Adipose tissue (tissue), 3 donors: ENCODE data around the gene SLC34A1. TPM values are rescaled to one million over a fixed set of nuclear protein-coding genes. Genes with fewer than 3 reads are reported as not detected.
"Not testable (repeated sequence)": the region's sequence is repeated elsewhere in the genome, so short reads cannot be mapped to it uniquely, and the experiment has no call there.

Experiments used
- H3K27ac ChIP-seq: one replicate; pipeline ENCODE4 v1.5.1; 2013; ENCODE audit warnings: low read depth, low read length
- WGBS, 3 donors: extraction: QIAGEN DNeasy Blood & Tissue Kit; methylation state at CpG; one replicate each; pipeline ENCODE4 v1.1.7; 2013; 5-methylcytosine and 5-hydroxymethylcytosine counted together
- polyA plus RNA-seq, 3 donors: library from polyadenylated mRNA; stranded (reverse); fragments of 200-250 nt; gene quantifications; one replicate each; pipeline ENCODE4 v1.2.3, GENCODE V29; 2013
- donor health status: healthy with polysubstance abuse.
- donor health status: Bipolar disorder and iron deficiency.
- donor health status: healthy.

Gene SLC34A1, protein sequence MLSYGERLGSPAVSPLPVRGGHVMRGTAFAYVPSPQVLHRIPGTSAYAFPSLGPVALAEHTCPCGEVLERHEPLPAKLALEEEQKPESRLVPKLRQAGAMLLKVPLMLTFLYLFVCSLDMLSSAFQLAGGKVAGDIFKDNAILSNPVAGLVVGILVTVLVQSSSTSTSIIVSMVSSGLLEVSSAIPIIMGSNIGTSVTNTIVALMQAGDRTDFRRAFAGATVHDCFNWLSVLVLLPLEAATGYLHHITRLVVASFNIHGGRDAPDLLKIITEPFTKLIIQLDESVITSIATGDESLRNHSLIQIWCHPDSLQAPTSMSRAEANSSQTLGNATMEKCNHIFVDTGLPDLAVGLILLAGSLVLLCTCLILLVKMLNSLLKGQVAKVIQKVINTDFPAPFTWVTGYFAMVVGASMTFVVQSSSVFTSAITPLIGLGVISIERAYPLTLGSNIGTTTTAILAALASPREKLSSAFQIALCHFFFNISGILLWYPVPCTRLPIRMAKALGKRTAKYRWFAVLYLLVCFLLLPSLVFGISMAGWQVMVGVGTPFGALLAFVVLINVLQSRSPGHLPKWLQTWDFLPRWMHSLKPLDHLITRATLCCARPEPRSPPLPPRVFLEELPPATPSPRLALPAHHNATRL
- not detected for polyA plus RNA-seq

DNA sequence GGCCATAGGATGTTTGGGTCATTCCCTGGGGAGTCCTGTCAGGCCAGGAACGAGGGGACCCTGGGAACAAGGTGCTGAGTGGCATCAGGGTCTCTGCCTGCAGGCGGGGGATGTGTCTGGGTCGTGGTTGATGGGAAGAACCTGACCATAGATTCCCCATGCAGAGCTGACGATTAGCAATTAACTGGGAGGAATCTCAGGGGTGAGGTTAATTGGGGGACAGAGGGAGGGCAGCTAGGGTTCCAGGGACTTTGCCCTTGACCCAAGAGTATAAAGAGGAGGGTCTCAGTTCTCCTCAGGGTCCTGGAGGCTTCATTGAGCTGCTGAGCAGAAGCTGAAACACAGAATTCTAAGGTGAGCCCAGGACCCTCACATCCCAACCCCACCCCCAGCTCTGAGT lies at the start of gene SLC34A1:
Gene SLC34A1 (plus strand): TSS at position 301 of the 400 bp plus-strand sequence. CDS start 1,308 bp downstream, outside the sequence.
- H3K27ac ChIP-seq = no peak within 1 kb of the TSS
- WGBS, 3 donors = 65 to 78% (median 74%) methylated on average over 4 of the region's 4 CpGs

DNA sequence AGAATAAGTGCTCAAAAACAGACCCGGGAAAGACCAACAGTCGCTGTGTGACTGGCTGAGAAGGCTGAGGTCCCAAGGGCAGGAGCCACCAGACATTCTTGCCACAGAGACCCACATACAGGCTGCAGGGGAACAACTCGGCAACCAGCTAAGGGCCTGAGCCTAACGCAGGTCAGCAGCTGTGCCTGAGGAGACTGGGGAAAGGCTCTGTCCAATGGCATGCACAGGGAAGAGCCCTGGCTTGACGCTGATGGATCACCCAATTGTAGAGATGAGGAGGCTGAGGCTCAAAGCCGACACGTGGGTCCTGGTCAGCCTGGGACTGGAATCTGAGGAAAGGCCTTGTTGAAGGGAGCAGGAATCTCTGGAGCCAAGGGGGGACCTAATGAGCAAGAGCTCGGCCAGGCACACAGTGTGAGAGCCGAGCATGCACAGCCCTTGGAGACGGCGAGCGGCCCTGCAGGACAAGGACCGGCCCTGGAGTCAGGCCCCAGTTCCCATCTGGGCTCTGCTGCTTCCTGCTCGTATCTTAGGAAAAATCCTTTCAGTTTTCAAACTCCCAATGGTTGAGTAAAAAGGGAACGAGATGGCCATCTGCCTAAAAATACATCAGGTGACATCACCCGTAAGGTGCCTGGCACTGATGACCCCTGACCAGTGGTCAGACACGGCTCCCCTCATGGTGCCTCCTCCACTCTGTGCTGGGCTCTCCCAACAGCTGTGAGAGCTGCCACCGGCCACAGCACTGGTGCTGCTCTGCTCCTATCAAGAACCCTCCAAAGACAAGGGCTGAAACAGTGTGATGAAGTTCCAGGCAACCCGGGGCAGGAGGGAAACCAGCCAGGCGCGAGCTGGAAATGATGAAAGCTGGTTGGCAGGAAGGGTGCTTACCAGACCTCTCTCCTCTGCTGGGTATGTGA lies 49.2 kb upstream of the SLC34A1 start:
- H3K27ac ChIP-seq = no peak overlapping the region
- 87 to 89% (median 88%) methylated on average over 21 of the region's 21 CpGs for WGBS, 3 donors

DNA sequence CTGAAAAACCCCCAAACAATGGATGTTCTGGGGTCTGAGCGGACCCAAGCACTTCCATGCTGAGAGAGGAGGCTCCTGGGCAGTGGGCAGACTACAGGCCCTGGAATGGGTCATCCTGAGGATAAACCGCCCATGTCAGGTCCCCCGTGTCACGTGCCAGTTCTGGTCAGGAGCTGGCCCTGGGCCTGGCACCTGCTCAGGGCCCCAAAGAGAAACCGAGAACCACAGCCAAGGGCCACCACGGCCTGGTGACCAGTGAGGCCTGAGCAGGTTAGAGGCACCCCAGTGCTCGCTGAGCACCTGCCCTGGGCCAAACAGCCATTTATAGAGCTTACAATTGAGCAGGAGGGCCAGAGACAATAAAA lies 48.6 kb upstream of the SLC34A1 start:
- H3K27ac ChIP-seq = no peak overlapping the region
- 89 to 94% (median 93%) methylated on average over 7 of the region's 7 CpGs for WGBS, 3 donors

DNA sequence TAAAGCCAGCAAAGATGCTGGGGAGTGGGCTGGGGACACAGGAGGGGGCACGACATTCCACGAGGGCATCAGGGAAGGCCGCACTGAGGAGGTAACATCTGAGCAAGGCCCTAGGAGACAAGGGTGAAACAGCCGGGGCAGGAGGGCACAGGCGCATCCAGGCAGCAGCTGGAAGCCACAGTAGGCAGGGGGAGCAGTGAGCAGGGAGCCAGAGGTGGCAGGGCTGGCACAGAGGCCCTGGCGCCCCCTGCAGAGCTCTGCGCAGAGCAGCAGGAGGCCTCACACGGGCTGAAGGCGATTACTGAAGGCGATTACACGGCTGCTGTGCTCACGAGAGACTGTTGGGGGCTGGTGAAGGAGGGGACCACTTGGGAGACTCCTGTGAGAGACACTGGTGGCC lies 48.1 kb upstream of the SLC34A1 start:
- WGBS, 3 donors = 62 to 69% (median 68%) methylated on average over 12 of the region's 12 CpGs
- no peak overlapping the region for H3K27ac ChIP-seq

DNA sequence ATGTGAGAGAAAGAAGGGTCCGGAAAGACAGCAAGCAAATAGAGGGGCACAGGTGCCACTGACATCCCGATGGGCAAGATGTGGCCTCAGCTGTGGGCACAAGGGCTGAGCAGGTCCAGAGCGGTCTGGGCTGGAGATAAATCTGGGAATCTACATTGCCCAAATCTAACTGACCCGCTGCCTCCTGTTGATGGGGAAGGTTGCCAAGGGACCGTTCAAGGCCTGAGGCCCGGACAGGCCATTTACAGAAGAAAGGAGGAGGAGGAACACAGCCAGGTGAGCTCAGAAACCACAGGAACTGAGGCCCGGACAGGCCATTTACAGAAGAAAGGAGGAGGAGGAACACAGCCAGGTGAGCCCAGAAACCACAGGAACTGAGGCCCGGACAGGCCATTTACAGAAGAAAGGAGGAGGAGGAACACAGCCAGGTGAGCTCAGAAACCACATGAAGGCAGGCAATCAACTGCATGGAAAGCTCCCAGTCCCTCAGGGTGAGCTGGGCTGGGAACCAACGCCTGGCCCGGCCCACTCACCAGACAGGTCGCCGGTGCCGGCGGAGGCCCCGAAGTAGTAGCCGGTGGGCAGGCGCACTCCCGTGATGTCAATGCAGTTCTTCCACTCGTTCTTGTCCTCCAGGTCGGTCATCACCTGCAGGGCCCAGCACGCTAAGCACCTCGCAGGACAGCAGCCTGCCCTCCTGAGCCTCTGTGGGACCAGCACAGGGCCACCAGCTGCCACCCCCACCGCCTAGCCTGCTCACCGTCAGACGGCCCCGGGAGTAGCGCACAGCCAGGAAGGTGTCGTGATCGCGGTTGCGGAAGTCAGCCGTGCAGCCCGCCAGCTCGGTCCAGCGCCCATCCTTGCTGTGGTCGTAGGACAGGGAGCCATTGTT lies 47.4 kb upstream of the SLC34A1 start:
- no peak overlapping the region for H3K27ac ChIP-seq
- 85 to 93% (median 92%) methylated on average over 34 to 36 of the region's 36 CpGs for WGBS, 3 donors

DNA sequence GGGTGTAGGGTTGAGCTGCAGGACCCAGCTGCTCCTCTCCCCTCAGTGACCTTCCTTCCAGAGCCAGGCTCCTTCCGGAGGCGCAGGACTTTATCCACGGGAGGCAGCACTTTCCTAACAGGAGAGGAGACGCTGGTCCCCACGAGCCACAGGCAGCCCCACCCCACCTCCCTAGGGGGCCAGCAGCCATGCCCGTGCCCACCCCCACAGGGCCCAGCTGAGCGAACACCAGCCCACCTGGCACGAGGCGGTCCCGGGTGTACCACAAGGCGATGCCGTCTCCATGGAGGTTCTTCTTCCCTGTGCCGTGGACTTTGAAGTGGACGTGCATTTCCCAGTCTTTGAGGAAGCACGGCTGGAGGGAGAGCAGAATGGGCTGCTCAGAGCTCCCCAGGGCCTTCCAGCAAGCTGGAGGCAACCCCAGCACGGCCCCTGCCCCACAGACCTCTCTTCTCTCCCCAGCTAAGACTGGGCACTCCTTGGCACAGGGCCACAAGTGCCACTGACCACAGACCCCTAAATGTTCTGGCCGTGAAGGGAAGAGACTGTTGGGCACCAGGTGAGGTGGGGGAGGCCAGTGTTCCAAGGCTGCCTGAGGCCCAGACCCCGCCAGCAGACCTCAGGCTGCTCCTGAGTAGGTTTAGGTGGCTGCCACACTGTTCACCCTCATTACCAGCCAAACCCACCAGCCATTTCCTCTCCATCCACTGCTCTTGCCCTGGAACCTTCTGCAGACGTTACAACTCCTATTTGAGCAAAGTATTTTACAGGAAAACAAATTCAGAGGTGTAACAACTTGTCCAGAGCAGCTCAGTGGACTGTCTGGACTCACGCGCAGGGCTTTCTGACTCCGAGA lies 45.8 kb upstream of the SLC34A1 start:
- H3K27ac ChIP-seq = no peak overlapping the region
- WGBS, 3 donors = 78 to 86% (median 80%) methylated on average over 22 of the region's 22 CpGs

DNA sequence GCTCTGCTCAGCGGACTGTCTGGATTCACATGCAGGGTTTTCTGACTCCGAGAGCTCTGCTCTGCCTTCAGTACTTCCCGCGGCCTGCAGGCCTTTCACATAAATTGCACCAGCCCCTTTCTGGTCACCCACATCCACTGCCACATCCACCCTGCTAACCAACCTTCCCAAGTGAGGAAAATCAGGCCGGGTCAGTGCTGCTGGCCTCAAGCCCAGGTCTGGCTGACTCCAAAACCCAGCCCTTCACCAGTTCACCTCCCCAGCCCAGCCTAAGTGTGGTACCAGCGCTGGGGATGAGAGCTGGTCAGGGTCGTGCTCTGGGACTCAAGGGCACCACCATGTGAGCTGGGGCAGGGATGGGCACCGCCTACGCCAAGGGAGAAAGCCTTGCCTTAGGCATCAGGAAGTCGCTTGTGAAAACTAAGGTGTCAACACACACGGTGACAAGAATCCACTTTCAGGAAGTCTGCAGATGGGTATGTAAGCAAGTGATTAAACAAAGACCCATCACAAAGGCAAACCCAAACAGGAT lies 45.1 kb upstream of the SLC34A1 start:
- 56 to 71% (median 65%) methylated on average over 11 of the region's 11 CpGs for WGBS, 3 donors
- H3K27ac ChIP-seq = no peak overlapping the region

DNA sequence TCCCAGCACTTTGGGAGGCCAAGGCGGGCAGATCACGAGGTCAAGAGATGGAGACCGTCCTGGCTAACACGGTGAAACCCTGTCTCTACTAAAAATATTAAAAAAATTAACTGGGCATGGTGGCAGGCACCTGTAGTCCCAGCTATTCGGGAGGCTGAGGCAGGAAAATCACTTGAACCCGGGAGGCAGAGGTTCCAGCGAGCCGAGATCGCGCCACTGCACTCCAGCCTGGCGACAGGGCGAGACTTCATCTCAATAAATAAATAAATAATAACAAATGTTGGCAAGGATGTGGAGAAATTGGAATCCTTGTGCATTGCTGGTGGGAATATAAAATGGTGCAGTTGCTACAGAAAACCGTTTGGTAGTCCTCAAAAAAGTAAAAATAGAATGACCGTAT lies 41.2 kb upstream of the SLC34A1 start:
- not testable (repeated sequence) for H3K27ac ChIP-seq
- WGBS, 3 donors = 93 to 96% (median 94%) methylated on average over 14 of the region's 14 CpGs

DNA sequence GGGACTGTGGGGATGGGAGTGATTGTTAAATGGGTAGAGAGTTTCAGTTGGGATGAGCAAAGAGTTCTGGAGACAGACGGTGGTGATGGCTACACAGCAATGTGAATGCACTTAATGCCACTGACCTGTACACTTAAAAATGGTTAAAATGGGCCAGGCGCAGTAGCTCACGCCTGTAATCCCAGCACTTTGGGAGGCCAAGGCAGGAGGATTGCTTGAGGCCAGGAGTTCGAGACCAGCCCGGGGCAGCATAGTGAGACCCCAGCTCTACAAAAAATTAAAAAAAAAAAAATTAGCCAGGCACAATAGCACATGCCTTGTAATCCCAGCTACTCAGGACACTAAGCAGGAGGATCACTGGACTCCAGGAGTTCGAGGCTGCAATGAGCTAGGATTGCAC lies 40.5 kb upstream of the SLC34A1 start:
- 93 to 96% (median 93%) methylated on average over 6 of the region's 6 CpGs for WGBS, 3 donors
- no peak overlapping the region for H3K27ac ChIP-seq

DNA sequence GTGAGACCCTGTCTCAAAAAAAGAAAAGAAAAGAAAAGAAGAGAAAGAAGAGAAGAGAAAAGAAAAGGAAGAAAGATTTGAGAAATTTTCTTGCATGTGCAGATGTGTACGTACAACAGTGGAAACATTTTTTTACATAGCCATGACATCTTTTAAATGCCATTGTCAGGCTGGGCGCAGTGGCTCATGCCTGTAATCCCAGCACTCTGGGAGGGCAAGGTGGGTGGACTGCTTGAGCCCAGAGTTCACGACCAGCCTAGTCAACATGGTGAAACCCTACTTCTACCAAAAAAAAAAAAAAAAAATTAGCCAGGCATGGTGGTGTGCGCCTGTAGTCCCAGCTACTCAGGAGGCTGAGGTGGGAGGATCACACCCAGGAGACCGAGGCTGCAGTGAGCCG lies 39.3 kb upstream of the SLC34A1 start:
- H3K27ac ChIP-seq = no peak overlapping the region
- 92 to 98% (median 97%) methylated on average over 5 to 6 of the region's 6 CpGs for WGBS, 3 donors

DNA sequence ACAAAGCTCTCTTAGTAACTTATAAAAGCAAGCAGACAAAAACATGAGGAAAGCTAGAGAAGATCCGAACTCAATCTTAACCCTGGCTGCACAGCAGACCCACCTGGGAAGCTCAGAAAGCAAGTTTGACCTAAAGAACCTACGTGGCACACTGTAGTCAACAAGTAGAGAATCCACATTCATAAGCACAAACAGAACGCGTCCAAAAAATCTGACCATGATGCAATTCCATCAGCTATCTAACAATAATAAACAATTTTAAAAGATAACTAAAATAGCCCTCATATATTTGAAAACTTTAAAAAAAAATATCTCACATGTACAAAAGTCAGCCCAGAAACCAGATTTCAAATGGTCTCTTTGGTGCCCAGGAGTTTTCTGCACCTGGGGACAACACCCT lies 37.4 kb upstream of the SLC34A1 start:
- 44 to 83% (median 77%) methylated on average over 4 of the region's 4 CpGs for WGBS, 3 donors
- no peak overlapping the region for H3K27ac ChIP-seq

DNA sequence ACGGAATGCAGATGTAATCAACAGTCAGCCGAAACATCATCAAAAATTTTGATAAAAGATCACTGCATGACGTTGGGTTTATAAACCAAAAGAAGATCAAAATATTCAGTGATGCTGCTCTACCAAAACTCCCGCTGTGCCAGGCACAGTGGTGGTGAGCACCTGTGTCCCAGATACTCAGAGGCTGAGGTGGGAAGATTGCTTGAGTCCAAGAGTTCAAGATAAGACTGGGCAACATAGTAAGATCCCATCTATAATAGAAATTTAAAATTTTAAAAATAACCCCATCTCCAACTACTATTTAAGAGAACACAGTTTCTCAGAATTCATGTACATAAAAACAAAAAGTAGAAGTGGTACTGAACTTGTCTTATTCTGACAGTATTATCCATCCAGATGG lies 36.5 kb upstream of the SLC34A1 start:
- WGBS, 3 donors = 72 to 86% (median 84%) methylated on average over 4 of the region's 4 CpGs

DNA sequence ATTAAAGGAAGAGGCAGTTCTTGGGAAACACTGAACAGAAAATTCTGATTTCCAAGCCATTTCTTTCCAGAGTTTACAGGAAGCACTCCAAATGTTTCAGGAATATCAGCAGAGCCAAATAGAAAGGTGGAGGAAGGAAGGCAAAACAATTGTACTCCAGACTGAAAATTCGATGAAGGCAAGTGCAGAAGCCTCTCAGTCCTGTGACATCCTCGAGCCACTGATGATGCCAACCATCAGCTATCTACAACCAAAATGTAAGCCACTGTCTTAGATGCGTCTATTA lies 34.9 kb upstream of the SLC34A1 start:
- WGBS, 3 donors = 40 to 69% (median 69%) methylated on average over 3 of the region's 3 CpGs
- no peak overlapping the region for H3K27ac ChIP-seq

More for the DNA sequence above, 36.5 kb upstream of the SLC34A1 start:
- H3K27ac ChIP-seq = no peak overlapping the region

DNA sequence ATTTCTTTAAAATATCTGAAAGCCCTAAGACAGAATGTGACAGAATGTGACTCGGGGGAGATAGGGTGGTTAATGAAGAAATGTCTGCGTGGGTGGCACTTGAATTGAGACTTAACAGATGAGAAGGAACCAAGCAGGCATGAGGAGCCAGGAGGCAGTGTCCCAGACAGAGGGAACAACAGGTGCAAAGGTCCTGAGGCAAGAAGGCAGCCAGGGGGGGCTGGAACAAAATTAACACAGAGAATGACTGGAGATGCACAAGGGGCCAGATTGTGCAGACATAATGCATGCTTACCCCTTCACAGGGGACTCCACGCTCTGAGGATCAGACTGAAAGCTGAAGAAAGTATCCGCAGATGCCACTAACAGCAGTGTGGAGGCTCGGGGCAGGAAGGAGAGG lies 34.5 kb upstream of the SLC34A1 start:
- 51 to 88% (median 86%) methylated on average over 5 of the region's 5 CpGs for WGBS, 3 donors
- no peak overlapping the region for H3K27ac ChIP-seq

DNA sequence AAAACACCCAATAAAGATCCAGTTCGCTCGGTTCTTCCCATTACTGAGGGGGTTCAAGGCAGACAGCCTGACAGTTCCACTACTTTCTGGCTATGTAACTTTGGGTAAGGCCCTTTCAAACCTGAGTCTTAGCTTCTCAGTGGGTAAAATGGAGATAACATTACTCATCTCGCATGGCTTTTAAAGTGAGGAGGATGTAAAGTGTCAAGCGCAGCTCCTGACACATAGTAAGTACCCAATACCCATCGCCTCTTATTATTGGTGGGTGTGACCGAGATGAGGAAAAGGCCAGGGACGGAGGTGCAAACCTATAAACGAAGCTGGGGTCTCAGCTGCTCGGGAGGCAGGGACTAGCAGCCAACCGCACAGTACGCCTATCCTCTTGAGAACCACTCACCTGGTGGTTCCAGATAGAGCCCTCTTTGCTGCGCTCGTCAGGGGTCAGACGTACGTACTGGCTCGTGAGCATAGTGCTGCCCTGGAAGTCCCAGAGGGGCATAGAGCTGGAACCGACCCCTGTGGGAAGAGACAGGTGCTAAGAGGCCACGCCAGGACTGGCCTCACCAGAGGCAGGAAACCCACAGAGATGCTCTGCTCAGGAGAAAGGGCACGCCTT lies 33.4 kb upstream of the SLC34A1 start:
- 6 to 14% (median 12%) methylated on average over 19 of the region's 19 CpGs for WGBS, 3 donors
- peak overlapping the region; percentile 96 for H3K27ac ChIP-seq

DNA sequence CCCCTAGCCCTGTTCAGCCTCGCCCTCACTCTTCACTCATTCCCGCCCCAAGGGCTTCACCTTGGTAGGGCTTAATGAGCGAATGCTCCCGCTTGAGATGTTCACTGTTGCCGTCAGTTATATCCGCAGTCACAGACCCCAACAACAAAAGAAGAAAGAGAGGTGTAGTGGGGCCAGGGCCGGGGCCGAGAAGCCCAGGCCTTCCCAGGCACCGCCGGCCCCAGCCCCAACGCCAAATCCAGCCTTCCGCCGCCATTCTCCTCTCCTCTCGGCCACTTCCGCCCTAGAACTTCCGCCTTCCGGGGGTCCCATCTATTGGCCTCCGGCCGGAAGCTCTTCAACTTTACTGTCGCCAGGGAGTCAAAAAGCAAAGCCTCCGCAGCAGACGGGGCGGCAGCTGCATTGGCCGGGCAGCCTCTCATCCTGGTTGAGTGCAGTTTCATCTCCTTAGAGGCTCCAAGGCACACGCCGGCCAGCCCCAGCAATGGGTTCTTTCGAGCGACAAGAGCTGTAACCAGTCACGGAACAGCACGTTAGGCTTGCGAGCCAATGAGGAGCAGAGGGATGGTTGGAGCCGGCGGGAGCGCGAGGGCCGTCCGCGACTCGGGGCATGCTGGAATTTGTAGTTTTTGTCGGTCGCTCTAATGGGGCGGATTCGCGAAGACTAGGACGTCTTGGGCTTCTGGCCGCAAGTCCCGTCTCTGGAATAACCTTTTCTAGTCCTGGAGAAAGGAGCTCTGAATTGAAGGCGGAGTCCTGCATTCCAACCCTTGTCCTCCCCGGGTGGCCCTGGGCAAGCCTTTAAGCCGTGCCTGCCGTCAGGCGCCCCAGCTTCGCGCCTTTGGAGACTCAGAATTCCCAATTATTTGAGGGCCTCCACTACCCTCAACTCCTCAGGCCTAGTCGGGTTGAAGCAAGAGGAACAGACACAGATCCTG lies 32.6 kb upstream of the SLC34A1 start, which contains the start of gene LMAN2:
Gene LMAN2 (minus strand): TSS at position 277 of the 938 bp plus-strand sequence. CDS start 21 bp downstream, at position 256.
- H3K27ac ChIP-seq = peak within 1 kb of the TSS; percentile 96
- WGBS, 3 donors = 6 to 8% (median 7%) methylated on average over 55 of the region's 55 CpGs
